D721Med (cell line): ENCODE results near the gene ACVR2B.

Source experiments
- DNase-seq: peaks from one replicate; pipeline ENCODE4 v3.0.0; 2011; ENCODE audit warnings: low spot score; ENCODE audit not compliant: insufficient read length
- FAIRE-seq: peaks from 2 replicates; lab custom pipeline; 2011; peaks lifted over from hg19 to GRCh38; lab: Jason Lieb, UNC
- TF ChIP-seq, protein P1 (sequence below): IDR thresholded peaks from 2 replicates; pipeline ENCODE4 v1.5.1; 2012; ENCODE audit warnings: mild to moderate bottlenecking, control low read depth; ENCODE audit not compliant: insufficient read depth; ENCODE audit errors: missing control alignments

Gene ACVR2B

DNA sequence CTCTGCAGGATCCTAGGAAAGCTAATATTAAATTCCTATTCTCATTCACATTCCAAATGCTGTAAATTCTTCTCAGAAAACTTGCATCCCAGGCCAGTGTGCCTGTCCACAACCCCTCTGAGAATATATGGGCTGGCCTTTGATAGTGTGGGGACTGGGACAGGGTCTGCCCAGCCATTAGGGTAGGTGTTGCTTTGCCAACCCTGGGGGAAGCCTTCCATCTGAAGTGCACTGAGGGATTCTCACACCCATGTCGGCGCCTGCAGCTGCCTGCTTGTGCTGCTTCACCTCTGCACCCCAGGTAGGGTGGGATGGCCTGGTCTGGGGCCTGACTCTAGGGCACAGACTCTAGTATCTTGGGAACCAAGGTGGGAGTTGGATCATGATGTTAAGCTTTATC, 27.2 kb downstream of the ACVR2B start:
- DNase-seq (no peak), FAIRE-seq (no peak)
- TF ChIP-seq, protein P1, sequence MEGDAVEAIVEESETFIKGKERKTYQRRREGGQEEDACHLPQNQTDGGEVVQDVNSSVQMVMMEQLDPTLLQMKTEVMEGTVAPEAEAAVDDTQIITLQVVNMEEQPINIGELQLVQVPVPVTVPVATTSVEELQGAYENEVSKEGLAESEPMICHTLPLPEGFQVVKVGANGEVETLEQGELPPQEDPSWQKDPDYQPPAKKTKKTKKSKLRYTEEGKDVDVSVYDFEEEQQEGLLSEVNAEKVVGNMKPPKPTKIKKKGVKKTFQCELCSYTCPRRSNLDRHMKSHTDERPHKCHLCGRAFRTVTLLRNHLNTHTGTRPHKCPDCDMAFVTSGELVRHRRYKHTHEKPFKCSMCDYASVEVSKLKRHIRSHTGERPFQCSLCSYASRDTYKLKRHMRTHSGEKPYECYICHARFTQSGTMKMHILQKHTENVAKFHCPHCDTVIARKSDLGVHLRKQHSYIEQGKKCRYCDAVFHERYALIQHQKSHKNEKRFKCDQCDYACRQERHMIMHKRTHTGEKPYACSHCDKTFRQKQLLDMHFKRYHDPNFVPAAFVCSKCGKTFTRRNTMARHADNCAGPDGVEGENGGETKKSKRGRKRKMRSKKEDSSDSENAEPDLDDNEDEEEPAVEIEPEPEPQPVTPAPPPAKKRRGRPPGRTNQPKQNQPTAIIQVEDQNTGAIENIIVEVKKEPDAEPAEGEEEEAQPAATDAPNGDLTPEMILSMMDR, result no peak

DNA sequence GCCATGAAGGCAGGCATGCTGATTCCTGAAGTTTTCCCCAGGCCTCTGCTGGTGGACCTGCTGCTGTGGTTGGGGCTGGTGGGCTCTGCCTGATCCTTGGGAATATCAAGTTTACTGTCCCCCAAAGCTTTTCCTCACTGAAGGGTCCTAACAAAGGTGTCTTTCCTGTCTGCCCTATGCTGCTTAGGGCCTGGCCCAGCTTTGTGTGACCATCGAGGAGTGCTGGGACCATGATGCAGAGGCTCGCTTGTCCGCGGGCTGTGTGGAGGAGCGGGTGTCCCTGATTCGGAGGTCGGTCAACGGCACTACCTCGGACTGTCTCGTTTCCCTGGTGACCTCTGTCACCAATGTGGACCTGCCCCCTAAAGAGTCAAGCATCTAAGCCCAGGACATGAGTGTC, 29.3 kb downstream of the ACVR2B start:
- FAIRE-seq (no peak), DNase-seq (no peak)
- TF ChIP-seq, protein P1, result no peak

DNA sequence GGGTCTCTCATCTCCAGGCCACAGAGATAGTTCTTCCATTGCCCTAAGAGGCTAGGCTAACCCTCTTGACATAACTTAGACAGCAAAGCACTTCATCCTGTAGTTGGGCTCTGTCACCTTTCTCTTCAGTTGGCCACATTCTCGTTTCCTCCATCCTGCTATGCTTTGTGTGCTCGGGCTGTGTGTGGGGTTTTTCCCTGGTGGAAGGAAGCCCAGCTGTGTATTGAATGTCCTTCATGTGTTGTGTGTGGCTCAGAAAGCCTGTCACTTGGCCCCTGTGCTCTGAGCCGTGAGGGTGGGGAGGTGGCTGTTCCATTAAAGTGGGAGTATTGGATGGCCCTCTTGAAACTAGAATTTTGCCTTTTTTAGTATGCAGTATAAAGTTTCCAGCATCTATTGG, 33.6 kb downstream of the ACVR2B start:
- TF ChIP-seq, protein P1, result no peak
- FAIRE-seq, result no peak
- no peak for DNase-seq

DNA sequence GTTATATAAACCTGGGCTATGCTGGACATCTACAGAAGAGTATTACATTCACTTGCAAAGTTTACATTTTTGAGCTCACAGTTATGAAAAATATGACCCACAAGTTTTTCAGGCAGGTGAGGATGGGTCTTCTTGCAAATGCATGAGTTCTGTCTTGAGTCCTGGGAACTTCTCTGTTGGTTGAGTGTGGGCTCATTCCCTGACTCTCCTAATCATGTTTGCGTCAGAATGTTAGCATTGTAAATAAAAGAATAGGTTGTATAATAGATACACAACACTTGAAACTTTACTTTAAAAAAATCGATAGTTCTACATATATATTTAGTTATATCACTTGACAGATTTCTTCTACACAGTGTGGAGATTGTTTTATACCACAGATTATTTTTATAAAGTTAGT, 35.3 kb downstream of the ACVR2B start:
- TF ChIP-seq, protein P1, result no peak
- FAIRE-seq (no peak), DNase-seq (no peak)

DNA sequence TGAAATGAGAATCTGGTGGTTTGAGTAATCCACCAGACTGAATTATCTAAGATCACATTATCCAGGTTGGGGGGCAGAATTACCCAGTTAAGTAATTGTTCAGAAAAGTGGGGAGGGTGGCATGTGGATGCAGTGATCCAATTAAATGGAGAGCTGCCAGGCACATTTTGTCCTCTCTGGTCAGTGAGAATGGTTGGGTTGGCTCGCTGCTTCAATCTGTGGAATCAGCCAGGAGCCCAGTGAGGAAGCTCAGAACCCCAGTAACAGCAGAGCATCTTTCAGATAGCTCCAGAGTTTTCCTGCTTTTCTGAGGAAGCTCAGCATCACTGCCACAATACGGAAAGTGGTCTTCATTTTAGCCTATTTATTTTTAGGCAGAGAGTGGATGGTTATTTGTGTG, 36.1 kb downstream of the ACVR2B start:
- FAIRE-seq, result no peak
- TF ChIP-seq, protein P1, result no peak
- no peak for DNase-seq

DNA sequence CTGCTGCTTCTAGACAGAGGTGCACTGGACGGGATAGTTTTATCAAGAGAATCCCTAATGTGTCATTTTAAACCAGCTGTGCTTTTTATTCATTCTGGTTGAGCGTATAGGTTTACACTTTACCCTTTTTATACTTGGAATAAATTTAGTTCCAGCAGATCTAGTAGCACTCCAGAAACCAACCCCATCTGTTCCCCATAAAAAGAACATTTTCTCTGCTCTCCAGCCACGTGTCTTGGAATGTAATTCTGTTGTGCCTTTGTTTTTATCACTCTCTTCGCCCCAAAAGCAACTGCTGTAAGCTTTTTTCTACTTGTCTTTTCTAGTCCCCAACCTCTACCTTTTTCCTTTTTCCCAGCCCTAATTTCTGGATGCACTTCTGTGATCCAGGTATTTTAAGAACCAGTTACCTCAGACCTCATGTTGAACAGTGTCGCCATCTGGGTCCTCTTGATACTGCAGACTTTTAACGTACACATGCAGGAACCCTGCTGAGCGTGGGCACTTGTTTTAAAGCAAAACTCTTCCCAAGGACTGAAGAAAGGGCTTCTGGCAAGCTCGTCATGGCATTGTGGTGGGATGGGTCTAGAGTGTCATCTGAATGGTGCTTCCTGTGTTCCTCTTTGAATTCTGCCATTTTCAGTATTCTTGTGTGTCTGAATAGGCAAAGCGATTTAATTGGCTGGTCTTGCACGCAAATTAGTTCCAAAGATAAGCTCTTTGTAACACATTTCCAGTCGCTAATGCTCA, 36.8 kb downstream of the ACVR2B start:
- DNase-seq, result no peak
- TF ChIP-seq, protein P1, result no peak
- FAIRE-seq, result no peak

DNA sequence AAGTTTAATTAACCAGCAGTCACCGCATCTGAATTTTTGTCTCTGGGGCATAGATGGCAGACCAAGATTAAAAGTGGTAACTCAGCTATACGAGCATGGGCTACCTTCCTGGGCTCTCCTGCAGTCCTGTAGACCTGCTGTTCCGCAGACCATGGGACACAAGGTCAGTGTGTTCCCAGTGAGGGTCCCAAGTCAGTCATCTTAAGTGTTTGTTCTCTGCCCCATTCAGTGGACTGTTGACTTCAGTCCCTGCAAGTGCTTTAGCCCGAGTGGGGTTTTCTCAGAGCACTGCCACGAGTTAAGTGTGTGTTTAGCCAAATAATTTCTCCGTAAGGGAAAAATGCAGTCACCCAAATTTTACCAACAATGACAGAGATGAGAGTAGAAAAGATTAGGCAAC, 37.5 kb downstream of the ACVR2B start:
- DNase-seq, result no peak
- no peak for FAIRE-seq
- TF ChIP-seq, protein P1, result no peak
